A204.1 (cell line): ENCODE data around the gene RELT.
"Not testable (repeated sequence)": the region's sequence is repeated elsewhere in the genome, so short reads cannot be mapped to it uniquely, and the experiment has no call there.

Experiments
- FAIRE-seq: peaks from 2 replicates; lab custom pipeline; 2012; peaks lifted over from hg19 to GRCh38; lab: Jason Lieb, UNC

Gene RELT

DNA sequence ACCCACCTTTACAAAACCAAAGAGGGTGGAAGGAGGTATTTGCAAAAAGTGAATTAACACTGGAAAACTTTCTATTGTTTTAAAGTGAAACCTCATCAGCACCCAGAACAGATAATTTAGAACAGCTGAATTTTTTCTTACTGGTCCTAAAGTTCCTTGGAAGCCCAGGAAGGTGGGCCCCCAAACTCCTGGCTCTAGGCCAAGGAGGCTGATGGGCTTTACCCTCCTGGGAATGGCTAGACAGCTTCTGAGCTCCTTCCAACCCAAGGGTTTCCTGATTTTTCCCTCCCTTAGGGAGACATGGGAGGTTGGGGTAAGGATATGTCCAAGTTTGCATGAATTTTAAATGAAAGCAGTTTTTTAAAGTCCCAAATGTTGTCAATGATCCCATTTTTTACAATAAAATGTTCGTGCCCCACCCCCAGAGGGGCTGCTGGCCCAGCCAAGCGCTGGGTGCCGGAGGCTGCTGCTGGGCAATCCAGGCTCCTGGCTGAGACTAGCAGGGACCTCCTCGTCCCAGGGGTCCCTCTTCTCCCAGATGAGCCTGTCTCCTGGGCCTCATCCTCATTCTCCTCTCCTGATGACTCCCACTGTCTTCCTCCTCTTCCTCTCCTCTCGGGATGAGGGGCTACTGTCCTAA is 28.4 kb downstream of the RELT start:
- no peak for FAIRE-seq

GRCh38 chr11:73405146-73405510 is 28.9 kb downstream of the RELT start:
- no peak for FAIRE-seq

- FAIRE-seq, result no peak
These were observed 29.9 kb downstream of the RELT start for GRCh38 chr11:73406131-73406530.

DNA sequence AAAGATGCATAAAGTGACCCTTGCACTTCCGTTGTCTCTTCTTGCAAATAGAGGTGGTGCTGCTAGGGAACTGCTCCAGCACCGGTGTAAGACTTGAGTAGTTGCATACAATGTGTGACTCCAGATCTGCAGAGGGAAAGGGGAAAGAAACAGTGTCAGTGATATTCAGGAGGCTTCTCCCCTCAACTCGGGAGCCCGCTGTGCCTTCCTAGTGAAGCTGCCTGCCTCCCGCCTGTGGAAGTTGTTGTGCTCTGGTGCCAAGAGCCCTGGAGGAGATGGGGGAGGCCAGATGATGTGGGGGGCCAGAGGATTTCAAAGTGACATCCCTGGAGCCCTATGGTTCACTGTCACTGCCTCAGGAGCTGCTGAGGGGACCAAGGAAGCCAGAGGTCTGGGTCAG is 30.4 kb downstream of the RELT start:
- FAIRE-seq, result no peak

- FAIRE-seq, result no peak
These were observed 33.2 kb downstream of the RELT start for GRCh38 chr11:73409431-73409830.

DNA sequence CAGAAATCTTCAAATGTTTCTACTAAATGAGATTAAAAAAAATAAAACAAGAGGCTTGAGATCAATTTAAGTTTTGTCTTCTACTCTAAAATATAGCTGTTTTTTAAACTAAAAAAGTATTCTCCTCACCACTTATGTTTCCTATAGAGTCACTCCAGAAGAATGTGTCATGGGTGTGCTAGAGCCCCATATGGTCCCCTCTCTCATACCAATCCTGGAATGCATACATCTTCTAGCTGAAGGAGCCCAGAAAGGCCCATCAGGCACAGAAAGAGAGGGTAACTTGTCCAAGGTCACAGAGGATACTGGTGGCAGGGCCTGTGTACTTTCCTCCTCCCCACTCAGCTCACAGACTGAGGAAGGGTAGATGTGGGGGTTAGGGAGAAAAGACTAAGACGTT is 34.4 kb downstream of the RELT start:
- no peak for FAIRE-seq

GRCh38 chr11:73411031-73411430 is 34.8 kb downstream of the RELT start:
- FAIRE-seq, result no peak

- no peak for FAIRE-seq
These were observed 36.1 kb downstream of the RELT start for GRCh38 chr11:73412308-73412707.

DNA sequence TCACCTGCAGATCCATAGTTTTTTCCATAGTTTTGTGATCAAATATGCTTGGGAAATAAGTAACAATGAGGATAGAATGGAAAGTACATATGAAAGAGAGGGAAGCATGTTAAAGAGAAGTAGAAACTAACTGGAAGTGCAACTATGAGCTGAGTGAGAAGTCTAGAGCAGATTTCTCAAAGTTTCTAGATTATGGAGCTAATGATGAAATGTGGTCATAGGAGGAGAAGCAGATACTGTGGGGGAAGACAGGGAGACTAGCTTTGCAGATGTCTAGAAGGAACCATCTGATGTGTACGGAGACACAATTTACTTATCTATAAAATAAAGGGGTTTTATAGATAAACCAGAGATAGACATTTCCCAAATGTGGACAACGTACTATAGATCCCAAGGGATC is 37.1 kb downstream of the RELT start:
- FAIRE-seq, result no peak

GRCh38 chr11:73414977-73415651 is 38.9 kb downstream of the RELT start:
- FAIRE-seq, result no peak

GRCh38 chr11:73415854-73416615 is 39.8 kb downstream of the RELT start:
- no peak for FAIRE-seq

- FAIRE-seq, result no peak
These were observed 40.6 kb downstream of the RELT start for GRCh38 chr11:73416786-73417185.

- no peak for FAIRE-seq
These were observed 43.9 kb downstream of the RELT start for GRCh38 chr11:73420136-73420535.

GRCh38 chr11:73422886-73423285 is 46.7 kb downstream of the RELT start:
- no peak for FAIRE-seq

- no peak for FAIRE-seq
These were observed 47.3 kb downstream of the RELT start for GRCh38 chr11:73423506-73423905.

- FAIRE-seq, result no peak
These were observed 48.9 kb downstream of the RELT start for GRCh38 chr11:73425108-73425507.

DNA sequence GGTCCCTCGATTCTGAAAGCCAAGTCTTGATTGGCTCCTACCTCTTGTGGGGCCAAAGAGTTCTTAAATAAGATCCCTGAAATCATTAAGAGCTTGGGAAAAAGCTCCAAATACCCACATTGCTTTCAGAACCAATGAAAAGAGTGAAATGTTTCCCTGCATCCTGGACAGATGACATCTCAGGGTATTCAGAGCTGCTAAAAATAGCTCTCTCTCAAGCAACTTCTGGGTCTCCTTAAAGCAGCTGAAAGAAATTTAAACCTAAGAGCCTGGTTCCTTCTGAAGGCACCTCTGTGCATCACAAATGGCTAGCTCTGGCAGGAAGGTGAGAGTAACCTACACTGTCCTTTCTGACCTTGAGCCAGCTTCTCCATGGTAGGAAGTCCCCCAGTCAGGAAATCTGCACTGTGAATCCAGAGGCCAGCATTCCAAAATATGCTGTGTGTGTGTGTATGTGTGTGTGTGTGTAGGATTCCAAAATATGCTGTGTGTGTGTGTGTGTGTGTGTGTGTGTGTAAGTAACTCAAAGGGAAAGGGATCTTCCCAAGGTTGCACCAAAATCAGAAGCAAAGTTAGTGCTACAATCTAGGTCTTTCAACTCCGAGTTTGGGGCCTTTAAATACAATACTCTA is 50.1 kb downstream of the RELT start:
- FAIRE-seq, result no peak

- FAIRE-seq, result no peak
These were observed 52.0 kb downstream of the RELT start for GRCh38 chr11:73428227-73428626.

DNA sequence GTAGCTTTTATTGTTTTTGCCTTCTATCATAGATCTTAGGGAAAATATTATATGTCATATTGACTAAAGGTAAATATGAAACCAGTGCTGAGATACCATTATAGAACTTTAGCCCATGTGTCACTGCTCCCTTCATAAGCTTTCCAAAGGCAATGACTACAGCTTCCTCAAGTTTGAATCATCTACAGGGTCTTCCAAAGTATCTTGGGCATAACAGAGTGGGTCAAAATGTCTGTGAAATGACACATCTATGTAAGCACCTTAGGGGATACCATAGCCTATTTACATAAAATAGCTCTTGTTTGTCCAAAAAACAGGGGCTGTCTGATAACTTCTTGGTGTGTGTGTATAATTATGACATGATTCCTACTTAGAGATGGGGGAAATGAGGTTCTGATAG is 52.5 kb downstream of the RELT start:
- no peak for FAIRE-seq

DNA sequence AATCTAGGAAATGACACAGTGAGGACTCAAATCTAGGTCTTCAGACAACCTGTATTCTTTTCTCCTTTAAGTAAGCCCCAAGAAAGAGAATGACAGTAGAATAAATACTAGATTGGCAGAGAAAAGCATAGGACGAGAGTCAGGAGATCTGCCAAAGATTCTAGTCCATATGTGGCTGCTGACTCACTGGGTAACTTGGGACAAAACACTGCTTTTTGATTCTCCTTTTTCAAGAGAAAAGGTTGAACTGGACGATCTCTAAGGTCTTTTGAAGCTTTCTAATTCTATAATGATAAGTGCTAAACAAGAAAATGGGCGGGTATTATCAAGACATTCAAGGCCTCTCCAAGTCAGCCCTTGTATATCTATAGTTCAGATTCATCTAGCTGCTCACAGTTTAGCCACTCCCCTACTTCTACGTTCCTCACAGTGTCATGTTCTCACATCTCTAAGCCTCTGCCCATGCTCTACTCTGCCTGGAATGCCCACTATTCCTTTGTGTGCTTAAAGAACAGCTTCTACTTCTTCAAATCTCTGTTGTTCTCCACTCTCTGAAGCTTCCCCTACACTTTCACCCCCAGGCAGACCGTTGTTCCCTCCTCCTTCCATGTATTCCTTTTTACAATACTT is 53.0 kb downstream of the RELT start:
- no peak for FAIRE-seq

DNA sequence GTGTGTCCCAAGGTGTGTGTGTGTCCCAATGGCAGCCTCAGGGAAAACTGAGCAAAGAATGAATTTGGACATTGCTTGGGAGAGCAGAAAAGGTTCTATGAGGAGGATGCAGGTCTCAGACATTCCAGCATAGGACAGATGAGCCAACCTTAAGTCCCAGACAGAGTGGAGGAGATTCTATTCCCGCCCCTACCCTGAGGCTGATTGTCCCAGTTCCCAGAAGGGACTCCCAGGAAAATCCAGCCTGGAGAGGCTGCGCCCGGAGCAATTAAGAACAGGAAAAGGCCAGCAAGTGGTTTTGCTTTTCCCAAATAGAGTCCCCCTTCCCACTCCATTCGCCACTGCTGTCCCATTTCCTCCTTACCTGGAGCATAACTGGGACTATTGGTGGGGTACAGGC is 54.1 kb downstream of the RELT start:
- no peak for FAIRE-seq

DNA sequence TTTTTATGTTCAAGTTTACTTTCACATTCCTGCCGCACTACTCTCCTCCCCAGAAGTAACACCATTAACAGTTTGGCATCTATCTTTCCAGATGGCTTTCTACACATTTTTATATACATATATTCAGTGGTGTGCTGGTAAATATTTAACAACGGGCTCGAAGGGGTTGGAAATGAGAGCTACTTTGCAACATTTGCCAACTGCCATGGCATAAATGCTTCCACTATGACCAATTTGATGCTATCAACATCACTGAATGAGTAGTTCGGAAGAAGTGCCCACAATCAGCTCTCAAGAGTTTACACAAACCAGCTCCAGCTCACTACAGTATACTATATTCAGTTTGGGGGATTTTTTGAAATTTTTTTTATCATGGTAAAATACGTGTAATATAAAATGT is 55.2 kb downstream of the RELT start:
- FAIRE-seq, result no peak

DNA sequence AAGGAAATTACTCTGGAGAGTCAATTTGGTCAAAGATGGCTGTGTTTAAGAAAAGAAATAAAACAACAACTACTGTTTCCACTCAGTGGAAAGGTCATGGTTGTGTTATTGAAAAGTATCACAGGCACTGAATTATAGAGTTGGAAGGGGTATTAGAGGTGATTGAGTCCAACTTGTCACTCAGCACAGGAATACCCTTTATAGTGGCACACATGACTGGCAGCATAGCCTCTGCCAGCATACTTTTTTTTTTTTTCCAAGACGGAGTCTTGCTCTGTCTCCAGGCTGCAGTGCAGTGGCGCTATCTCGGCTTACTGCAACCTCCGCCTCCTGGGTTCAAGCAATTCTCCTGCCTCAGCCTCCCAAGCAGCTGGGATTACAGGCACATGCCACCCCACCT is 60.7 kb downstream of the RELT start:
- not testable (repeated sequence) for FAIRE-seq
